ENCODE measurements around the gene KLF13. TPM values are rescaled to one million over a fixed set of nuclear protein-coding genes. Genes with fewer than 3 reads are reported as not detected.

Gene KLF13
- total and polyA plus RNA-seq, 2 experiments from 2014 or later, result 23.5 to 28.6 TPM

DNA sequence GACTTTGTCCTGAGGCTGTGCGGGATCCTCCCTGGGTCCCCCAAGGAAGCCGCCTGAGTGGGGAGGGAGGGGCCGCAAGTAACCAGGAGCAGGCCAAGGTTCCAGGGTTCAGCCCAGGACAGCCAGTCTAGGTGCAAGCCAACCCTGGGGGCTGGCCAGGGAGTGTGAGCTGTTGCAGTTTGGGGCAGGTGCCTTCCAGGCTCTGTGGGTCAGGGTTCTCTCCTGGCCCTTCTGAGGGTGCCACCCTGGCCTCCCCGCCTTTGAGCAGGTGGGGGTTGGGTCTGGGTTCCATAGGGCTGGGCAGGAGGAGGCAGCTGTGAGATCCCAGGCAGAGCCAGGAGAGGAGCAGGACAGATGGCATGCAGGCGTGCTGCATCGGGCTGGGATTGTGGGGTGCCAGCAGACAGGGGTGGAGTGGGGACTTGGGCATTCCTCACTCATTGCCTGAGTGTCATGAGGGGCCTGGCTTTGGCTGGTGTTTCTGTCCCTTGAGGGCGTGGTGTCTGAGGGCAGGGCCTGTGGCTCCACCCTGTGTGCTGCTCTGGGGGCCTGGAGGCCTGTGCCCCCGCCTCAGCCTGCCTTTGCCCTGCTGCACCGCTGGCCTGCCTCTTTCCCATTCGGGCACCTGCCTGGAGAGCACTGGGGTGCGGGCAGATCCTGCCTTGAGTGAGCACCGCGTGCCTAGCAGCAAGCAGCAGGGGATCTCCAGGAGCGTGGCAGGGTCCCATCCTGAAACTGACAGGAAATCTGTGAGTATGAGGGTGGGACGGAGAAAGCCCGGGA lies 18.4 kb downstream of the KLF13 start (continued):
- TF ChIP-seq, protein P1, sequence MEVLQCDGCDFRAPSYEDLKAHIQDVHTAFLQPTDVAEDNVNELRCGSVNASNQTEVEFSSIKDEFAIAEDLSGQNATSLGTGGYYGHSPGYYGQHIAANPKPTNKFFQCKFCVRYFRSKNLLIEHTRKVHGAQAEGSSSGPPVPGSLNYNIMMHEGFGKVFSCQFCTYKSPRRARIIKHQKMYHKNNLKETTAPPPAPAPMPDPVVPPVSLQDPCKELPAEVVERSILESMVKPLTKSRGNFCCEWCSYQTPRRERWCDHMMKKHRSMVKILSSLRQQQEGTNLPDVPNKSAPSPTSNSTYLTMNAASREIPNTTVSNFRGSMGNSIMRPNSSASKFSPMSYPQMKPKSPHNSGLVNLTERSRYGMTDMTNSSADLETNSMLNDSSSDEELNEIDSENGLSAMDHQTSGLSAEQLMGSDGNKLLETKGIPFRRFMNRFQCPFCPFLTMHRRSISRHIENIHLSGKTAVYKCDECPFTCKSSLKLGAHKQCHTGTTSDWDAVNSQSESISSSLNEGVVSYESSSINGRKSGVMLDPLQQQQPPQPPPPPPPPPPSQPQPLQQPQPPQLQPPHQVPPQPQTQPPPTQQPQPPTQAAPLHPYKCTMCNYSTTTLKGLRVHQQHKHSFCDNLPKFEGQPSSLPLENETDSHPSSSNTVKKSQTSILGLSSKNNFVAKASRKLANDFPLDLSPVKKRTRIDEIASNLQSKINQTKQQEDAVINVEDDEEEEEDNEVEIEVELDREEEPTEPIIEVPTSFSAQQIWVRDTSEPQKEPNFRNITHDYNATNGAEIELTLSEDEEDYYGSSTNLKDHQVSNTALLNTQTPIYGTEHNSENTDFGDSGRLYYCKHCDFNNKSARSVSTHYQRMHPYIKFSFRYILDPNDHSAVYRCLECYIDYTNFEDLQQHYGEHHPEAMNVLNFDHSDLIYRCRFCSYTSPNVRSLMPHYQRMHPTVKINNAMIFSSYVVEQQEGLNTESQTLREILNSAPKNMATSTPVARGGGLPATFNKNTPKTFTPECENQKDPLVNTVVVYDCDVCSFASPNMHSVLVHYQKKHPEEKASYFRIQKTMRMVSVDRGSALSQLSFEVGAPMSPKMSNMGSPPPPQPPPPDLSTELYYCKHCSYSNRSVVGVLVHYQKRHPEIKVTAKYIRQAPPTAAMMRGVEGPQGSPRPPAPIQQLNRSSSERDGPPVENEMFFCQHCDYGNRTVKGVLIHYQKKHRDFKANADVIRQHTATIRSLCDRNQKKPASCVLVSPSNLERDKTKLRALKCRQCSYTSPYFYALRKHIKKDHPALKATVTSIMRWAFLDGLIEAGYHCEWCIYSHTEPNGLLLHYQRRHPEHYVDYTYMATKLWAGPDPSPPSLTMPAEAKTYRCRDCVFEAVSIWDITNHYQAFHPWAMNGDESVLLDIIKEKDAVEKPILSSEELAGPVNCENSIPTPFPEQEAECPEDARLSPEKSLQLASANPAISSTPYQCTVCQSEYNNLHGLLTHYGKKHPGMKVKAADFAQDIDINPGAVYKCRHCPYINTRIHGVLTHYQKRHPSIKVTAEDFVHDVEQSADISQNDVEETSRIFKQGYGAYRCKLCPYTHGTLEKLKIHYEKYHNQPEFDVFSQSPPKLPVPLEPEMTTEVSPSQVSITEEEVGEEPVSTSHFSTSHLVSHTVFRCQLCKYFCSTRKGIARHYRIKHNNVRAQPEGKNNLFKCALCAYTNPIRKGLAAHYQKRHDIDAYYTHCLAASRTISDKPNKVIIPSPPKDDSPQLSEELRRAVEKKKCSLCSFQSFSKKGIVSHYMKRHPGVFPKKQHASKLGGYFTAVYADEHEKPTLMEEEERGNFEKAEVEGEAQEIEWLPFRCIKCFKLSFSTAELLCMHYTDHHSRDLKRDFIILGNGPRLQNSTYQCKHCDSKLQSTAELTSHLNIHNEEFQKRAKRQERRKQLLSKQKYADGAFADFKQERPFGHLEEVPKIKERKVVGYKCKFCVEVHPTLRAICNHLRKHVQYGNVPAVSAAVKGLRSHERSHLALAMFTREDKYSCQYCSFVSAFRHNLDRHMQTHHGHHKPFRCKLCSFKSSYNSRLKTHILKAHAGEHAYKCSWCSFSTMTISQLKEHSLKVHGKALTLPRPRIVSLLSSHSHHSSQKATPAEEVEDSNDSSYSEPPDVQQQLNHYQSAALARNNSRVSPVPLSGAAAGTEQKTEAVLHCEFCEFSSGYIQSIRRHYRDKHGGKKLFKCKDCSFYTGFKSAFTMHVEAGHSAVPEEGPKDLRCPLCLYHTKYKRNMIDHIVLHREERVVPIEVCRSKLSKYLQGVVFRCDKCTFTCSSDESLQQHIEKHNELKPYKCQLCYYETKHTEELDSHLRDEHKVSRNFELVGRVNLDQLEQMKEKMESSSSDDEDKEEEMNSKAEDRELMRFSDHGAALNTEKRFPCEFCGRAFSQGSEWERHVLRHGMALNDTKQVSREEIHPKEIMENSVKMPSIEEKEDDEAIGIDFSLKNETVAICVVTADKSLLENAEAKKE (CRISPR knock-in tag; IDR thresholded peaks at IDR 0.05), result no peak
- no peak for TF ChIP-seq EZH2phosphoT487 (IDR thresholded peaks at IDR 0.05; ENCODE audit: unreplicated experiment)
- no peak for TF ChIP-seq CREB1 (CRISPR knock-in tag; IDR thresholded peaks at IDR 0.05; ENCODE audit: low read depth)
- TF ChIP-seq ZNF114 (CRISPR knock-in tag; IDR thresholded peaks at IDR 0.05), result no peak

GRCh38 chr15:31345606-31346366 lies 19.2 kb downstream of the KLF13 start:
- DNase-seq (ENCODE audit: low spot score) (no peak), ATAC-seq (no peak)
- no peaks in the 10 kb centered on the region; the same call in 1 of the 2 replicates for H4K20me1 ChIP-seq (replicated peaks; ENCODE audit: insufficient read depth)
- H3K27me3 ChIP-seq (ENCODE audit: insufficient read depth), result no peaks in the 10 kb centered on the region
- H3K4me1 ChIP-seq (ENCODE audit: insufficient read depth), result peaks cover 4% of the 10 kb centered on the region; the same call in 1 of the 2 replicates
- peaks cover 8% of the 10 kb centered on the region for H3K27me3 Mint-ChIP-seq (ENCODE audit: insufficient read depth, low read depth, poor library complexity)
- H2AFZ ChIP-seq, result no peak overlapping the region
- H3K9me3 Mint-ChIP-seq, result no peaks in the 10 kb centered on the region
- peaks cover 58% of the 10 kb centered on the region for H3K79me2 ChIP-seq (replicated peaks; ENCODE audit: insufficient read depth)
- H3K27ac Mint-ChIP-seq, result no peak overlapping the region
- H3K9me2 ChIP-seq (ENCODE audit: insufficient read depth), result no peaks in the 10 kb centered on the region
- H3K36me3 ChIP-seq (ENCODE audit: insufficient read depth), result no peaks in the 10 kb centered on the region
- H3F3A ChIP-seq (replicated peaks; ENCODE audit: low read depth), result no peaks in the 10 kb centered on the region
- H3K4me1 Mint-ChIP-seq, result peaks cover 21% of the 10 kb centered on the region
- H3K4me2 ChIP-seq, result no peak overlapping the region
- H3K4me3 ChIP-seq, result no peak overlapping the region
- no peak overlapping the region for H3K4me3 Mint-ChIP-seq
- H3K36me3 Mint-ChIP-seq (ENCODE audit: low read depth), result no peaks in the 10 kb centered on the region
- H3K27ac ChIP-seq (ENCODE audit: low read depth), result no peak overlapping the region
- TF ChIP-seq, protein P2, sequence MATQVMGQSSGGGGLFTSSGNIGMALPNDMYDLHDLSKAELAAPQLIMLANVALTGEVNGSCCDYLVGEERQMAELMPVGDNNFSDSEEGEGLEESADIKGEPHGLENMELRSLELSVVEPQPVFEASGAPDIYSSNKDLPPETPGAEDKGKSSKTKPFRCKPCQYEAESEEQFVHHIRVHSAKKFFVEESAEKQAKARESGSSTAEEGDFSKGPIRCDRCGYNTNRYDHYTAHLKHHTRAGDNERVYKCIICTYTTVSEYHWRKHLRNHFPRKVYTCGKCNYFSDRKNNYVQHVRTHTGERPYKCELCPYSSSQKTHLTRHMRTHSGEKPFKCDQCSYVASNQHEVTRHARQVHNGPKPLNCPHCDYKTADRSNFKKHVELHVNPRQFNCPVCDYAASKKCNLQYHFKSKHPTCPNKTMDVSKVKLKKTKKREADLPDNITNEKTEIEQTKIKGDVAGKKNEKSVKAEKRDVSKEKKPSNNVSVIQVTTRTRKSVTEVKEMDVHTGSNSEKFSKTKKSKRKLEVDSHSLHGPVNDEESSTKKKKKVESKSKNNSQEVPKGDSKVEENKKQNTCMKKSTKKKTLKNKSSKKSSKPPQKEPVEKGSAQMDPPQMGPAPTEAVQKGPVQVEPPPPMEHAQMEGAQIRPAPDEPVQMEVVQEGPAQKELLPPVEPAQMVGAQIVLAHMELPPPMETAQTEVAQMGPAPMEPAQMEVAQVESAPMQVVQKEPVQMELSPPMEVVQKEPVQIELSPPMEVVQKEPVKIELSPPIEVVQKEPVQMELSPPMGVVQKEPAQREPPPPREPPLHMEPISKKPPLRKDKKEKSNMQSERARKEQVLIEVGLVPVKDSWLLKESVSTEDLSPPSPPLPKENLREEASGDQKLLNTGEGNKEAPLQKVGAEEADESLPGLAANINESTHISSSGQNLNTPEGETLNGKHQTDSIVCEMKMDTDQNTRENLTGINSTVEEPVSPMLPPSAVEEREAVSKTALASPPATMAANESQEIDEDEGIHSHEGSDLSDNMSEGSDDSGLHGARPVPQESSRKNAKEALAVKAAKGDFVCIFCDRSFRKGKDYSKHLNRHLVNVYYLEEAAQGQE (IDR thresholded peaks at IDR 0.05; ENCODE audit: unreplicated experiment), result no peak
- TF ChIP-seq ZNF331 (CRISPR knock-in tag; IDR thresholded peaks at IDR 0.05; ENCODE audit: low read depth), result no peak
- TF ChIP-seq POLR2AphosphoS5 (IDR thresholded peaks at IDR 0.05; ENCODE audit: low read depth), result no peak
